Activated T-cell treated with anti-CD3 and anti-CD28 coated beads for 1 hour (primary cell): Measurements from ENCODE around the gene KRTAP10-10.
A peak's percentile ranks its signal among the peaks of the same experiment; 100 is the strongest.
"Not testable (repeated sequence)": the region's sequence is repeated elsewhere in the genome, so short reads cannot be mapped to it uniquely, and the experiment has no call there.

Source experiments
- DNase-seq: peaks from one replicate; pipeline ENCODE4 v3.0.0-alpha.2; 2020; ENCODE audit warnings: low read depth

Gene KRTAP10-10

GRCh38 chr21:44603109-44603875, 33.9 kb upstream of the KRTAP10-10 start:
- DNase-seq, result no peak

DNA sequence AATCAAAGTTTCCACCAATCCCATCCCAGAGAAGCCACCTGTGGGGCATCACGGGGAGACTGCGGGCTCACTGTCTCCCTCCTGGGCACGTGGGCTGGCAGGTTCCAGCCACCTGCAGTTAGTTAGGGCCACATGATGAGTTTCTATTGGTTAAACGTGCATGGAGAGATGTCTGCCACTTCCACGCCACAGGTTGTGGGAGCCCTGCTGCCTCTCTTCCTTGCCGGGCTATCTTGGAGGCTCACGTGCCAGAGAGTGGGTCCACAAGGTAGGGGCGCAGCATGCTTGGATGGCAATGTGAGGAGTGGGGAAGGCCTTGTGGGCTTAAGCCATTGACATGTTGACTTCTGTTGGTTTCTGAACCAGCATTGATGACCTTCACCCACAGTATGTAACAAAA, 33.2 kb upstream of the KRTAP10-10 start:
- no peak for DNase-seq

- no peak for DNase-seq
These were observed 30.7 kb upstream of the KRTAP10-10 start for GRCh38 chr21:44606495-44606894.

DNA sequence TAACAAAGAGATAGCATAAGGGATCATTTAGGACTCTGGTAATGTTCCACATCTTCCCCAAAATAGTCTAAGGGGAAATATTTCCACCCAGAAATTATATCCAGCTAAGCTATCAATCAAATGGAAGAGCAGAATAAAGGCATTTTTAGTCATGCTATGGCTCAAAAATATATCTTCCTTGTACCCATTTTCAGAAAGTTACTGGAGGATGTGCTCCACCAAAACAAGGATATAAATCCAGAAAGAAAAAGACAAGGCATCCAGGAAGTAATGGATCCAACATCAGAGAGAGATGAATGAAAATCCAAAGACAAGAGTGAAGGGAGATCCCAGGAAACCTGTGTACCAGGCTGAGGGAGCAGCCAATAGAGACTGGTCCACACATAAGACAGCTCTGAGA, 28.0 kb upstream of the KRTAP10-10 start:
- no peak for DNase-seq

- DNase-seq, result not testable (repeated sequence)
These were observed 26.9 kb upstream of the KRTAP10-10 start for GRCh38 chr21:44610157-44610843.

GRCh38 chr21:44611551-44611950, 25.6 kb upstream of the KRTAP10-10 start:
- no peak for DNase-seq

GRCh38 chr21:44612029-44612486, 25.1 kb upstream of the KRTAP10-10 start, which contains the start of gene KRTAP10-8:
KRTAP10-8 (plus strand) TSS chr21:44612079; CDS start chr21:44612101, 22 bp downstream.
- no peak for DNase-seq

DNA sequence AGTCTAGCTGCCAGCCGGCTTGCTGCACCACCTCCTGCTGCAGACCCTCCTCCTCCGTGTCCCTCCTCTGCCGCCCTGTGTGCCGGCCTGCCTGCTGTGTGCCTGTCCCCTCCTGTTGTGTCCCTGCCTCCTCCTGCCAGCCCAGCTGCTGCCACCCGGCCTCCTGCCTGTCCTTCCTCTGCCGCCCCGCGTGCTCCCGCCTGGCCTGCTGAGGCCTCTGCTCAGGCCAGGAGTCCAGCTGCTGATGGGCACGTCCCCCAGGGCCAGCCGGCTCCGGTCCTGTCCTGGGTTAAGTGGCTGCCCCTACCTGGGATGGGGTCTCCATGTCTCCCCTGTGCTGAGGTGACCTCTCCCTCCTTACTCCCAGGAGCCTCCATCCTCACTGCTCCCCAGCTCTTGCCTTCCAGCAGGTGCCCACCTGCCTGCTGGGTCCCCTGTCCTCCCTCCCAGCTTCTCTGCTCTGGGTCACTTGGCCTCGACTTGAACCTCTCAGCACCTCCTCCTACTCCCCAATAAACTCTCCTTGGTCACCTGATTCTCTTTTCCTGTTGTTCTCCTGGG, 24.4 kb upstream of the KRTAP10-10 start:
- no peak for DNase-seq

GRCh38 chr21:44613386-44614155, 23.6 kb upstream of the KRTAP10-10 start:
- no peak for DNase-seq

DNA sequence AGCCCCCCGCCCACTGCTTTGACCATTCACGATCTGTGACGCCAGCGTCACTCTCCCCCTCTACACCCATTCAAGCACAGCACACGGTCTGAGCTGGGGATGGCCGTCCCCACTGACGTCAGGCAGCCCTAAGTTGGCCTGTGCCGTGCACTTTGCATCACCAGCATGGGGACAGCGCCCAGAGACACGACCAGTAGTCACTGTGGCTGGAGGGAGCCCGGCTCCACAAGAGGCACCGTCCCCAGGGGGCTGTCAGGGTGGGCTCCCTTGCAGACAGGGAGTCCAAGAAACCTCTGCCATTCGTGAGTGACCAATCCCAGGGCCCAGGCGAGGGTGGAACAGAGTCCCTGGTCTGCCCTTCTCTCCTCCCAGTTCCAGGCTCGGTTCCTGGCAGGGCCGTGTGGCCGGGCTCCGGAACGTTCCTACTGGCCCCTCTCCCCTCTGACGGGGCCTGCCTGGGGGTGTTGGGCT, 23.0 kb upstream of the KRTAP10-10 start:
- no peak for DNase-seq

DNA sequence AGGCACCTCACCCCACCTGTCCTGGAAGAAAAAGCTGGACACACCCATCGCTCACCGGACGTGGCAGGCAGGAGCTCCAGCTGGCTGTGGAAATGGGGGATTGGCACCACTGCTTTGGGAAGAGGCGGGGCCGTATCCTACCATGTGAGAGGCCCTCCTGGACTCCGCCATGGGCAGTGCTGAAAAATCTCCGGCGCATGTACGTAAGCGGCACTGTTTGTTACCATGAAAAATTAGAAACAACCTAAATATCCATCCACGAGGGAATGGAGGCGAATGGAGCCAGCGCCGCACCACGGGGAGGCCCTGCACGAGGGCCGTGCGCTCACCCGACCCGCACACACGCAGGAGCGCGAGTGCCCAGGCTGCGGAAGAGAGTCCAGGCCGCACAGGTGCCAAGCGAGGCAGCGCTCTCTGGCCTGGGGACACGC, 22.2 kb upstream of the KRTAP10-10 start:
- DNase-seq, result no peak

GRCh38 chr21:44615466-44615865, 21.7 kb upstream of the KRTAP10-10 start:
- no peak for DNase-seq

DNA sequence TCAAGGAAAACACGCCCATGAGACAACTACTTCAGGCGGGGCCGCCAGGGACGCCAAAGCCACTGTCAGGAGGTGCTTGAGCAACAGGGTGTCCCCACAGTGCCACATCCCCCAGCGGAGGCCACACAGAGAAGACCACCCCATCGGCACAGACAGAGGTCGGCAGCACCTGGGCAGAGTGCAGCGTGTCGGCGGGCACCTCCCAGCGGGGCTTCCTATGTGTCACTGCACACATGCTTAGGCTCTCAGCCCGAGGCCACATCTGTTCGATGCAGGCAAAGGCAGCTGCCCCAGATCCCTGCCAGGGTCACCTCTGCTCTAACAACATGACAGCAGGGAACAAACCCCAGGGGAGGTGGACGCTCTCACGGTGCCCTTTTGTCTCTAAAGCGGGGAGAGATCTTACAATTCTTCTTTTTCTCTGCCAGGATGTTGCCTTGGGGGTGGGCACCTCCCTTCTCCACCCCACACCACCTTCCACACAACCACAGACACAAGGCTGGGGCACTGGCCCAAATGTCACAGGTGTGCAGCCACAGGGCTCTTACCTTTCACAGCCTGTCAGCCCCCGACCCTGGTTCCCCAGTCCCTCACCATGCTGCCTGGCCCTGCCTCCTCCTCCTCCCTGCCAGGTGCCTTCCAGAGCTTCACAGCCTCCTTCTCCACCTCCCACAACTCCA, 21.1 kb upstream of the KRTAP10-10 start:
- no peak for DNase-seq

DNA sequence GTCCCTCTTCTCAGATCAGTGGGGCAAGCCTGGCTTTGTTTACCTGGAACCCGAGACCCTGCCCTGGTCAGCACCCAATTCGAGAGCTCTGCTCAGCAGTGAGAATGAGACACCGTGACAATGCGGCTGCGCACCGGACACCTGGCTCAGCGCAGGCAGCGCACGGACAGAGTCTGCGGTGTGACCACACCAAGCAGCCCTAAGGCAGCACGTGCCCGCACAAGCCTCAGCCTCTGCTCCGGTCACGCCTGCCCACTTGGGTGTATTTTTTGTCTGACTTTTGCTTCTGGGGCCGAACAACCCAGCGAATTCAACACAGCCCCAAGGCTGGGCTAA, 20.6 kb upstream of the KRTAP10-10 start:
- no peak for DNase-seq

- DNase-seq, result no peak
These were observed 20.1 kb upstream of the KRTAP10-10 start for GRCh38 chr21:44617071-44617501.

GRCh38 chr21:44618504-44618903, 18.7 kb upstream of the KRTAP10-10 start:
- DNase-seq, result no peak

DNA sequence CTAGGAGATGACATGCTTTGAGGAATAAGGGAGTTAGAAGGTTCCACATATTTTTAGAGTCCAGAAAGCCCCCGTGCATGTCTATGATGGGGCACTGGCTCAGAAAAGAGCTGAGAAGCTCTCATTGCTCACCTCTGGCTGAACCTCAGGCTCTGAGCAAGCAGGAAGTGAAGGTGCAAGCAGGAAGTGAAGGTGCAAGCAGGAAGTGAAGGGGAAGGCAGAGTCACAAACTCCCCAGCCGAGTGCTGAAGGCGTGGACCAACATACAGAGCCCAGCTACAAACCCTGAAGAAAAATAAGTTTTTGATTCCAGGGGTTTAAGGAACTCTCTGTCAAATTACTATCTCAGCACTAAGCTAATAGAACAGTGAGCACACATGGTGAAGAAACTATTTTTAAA, 18.2 kb upstream of the KRTAP10-10 start:
- peak; percentile 43 for DNase-seq

GRCh38 chr21:44619886-44620285, 17.3 kb upstream of the KRTAP10-10 start:
- DNase-seq, result no peak

GRCh38 chr21:44623575-44623974, 13.6 kb upstream of the KRTAP10-10 start:
- no peak for DNase-seq

DNA sequence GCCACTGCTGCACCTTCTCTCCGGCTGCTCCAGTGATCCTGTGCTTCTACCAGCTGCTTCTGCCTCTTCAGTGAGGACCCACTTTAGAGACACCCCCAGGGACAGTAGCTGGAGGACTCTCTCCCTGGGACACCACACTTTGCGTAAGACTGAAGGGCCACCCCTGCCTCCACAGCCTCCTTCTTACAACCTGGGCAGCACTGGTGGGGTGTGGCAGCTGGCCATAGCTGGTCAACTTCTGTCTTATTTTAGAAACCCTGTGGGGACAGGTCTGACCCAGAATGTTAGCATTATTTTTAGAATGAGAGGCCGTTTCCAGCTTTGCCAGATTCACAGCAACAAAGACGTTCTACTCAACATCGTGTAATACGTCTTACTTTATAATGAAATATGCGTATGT, 11.4 kb upstream of the KRTAP10-10 start:
- no peak for DNase-seq

DNA sequence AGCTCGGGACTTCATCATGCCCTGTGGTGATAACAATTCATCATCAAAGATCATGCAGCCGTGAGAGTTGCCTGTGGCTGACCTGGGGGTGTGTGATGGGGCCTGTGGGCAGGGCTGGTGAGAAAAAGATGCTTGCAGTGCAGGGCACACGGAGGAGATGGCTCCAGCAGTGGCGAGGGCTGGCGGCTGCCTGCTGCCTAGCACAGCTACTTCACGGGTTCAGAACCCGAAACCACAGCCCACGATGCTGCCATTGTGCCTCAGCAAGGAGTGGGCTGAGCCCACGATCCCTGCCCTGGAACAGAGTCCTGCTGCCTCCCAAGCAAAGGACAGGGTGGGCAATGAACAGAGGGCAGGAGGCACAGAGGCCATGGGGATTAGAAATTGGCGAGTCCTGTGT, 10.9 kb upstream of the KRTAP10-10 start:
- no peak for DNase-seq
